WTC11 (cell line): ENCODE data around the gene NTNG2.

Source experiments
- NR1H2 ChIP-seq: sonication (generic); formaldehyde crosslinking; IDR thresholded peaks from 2 replicates; pipeline ENCODE4 v1.9.0; 2021; ENCODE audit warnings: mild to moderate bottlenecking, moderate library complexity, missing genetic modification reagents
- RELA ChIP-seq: sonication (generic); formaldehyde crosslinking; IDR thresholded peaks from 2 replicates; pipeline ENCODE4 v1.8.1; 2022; ENCODE audit warnings: missing genetic modification reagents, mild to moderate bottlenecking, borderline replicate concordance

GRCh38 chr9:132238992-132239391 is 77.1 kb downstream of the NTNG2 start:
- TF ChIP-seq NR1H2 (CRISPR knock-in tag): no peak
- TF ChIP-seq RELA (CRISPR knock-in tag): no peak
